ENCODE data around the gene CACNA2D3. TPM values are rescaled to one million over a fixed set of nuclear protein-coding genes. Genes with fewer than 3 reads are reported as not detected.

CACNA2D3 gene
- polyA plus RNA-seq, 3 donors, result 8.3 to 21.5 (median 10.4) TPM

DNA sequence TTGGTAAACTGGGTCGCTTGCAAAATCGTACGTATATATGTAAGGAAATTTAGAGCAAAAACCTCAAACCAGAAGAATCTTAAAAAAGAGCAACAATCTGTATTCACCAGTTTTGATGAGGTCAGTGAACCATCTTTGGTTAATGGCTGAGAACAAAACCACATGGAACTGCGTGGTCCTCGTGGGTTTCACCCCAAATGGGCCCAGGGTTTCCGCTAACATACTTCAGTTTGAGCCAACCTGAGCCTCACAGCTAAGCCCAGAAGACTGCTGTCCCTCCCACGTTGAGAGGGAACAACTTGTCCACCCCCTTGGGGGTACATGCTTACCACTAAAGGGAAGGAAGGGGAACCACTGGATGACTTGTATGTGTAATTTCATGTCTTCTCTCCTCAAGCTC lies 204.6 kb downstream of the CACNA2D3 start:
- Histone ChIP-seq H3K4me2 (replicated peaks; ENCODE audit: extremely low read depth, low read length, poor library complexity, severe bottlenecking) (no peak overlapping the region), H3K9me3 (replicated peaks in 1 of 2; ENCODE audit: control insufficient read depth in 1 of 2, insufficient read depth in 1 of 2, low read length in 2 of 2) (no peaks in the 10 kb centered on the region), H3K4me3 (replicated peaks in 1 of 3; ENCODE audit: low read depth in 2 of 3, low read length in 3 of 3) (no peak overlapping the region), H3K36me3 (replicated peaks in 1 of 2; ENCODE audit: control insufficient read depth in 1 of 2, insufficient read depth in 2 of 2, low read length in 2 of 2) (no peaks in the 10 kb centered on the region), H4K20me1 (ENCODE audit: insufficient read depth, low read length) (no peaks in the 10 kb centered on the region), H3K4me1 (ENCODE audit: control insufficient read depth in 1 of 2, insufficient read depth in 2 of 2, low read length in 2 of 2) (no peaks in the 10 kb centered on the region), H3K27me3 (ENCODE audit: control insufficient read depth in 2 of 2, insufficient read depth in 2 of 2, low read length in 2 of 2) (no peaks in the 10 kb centered on the region), H3K79me2 (ENCODE audit: insufficient read depth, low read length) (no peaks in the 10 kb centered on the region), H3K27ac (ENCODE audit: low read depth in 1 of 2, low read length in 2 of 2) (no peak overlapping the region), H3K9ac (ENCODE audit: insufficient read depth, low read length, poor library complexity, severe bottlenecking) (no peak overlapping the region), H2AFZ (ENCODE audit: insufficient read depth, low read depth, low read length, poor library complexity, severe bottlenecking) (no peak overlapping the region)
- no peak for DNase-seq
- peaks cover 4 to 6% (median 5%) of the 10 kb centered on the region in 3 donors for H3K27me3 Mint-ChIP-seq (ENCODE audit: low read depth in 3 of 3)
- intact Hi-C loops (cut with micrococcal nuclease), result no loop called here
- H3K27ac Mint-ChIP-seq, result no peak overlapping the region
- no peaks in the 10 kb centered on the region for H3K4me1 Mint-ChIP-seq
- H3K9me3 Mint-ChIP-seq, result peaks cover 0 to 3% (median 0%) of the 10 kb centered on the region in 7 donors
- H3K36me3 Mint-ChIP-seq, result no peaks in the 10 kb centered on the region
- 58% methylated on average over 2 of the region's 7 CpGs for WGBS (ENCODE audit: insufficient coverage)
- TF ChIP-seq CTCF (IDR thresholded peaks at IDR 0.05), result no peak
- no peak overlapping the region for H3K4me3 Mint-ChIP-seq

- WGBS (ENCODE audit: insufficient coverage), result no CpG with 5 or more reads among the region's 2 CpGs
These were observed 209.0 kb downstream of the CACNA2D3 start for GRCh38 chr3:54331341-54331740.

More at GRCh38 chr3:54331341-54331740, 209.0 kb downstream of the CACNA2D3 start:
- Mint-ChIP-seq H3K27ac (no peak overlapping the region), H3K9me3 (peaks cover 0 to 5% (median 0%) of the 10 kb centered on the region in 7 donors), H3K4me1 (no peaks in the 10 kb centered on the region), H3K36me3 (no peaks in the 10 kb centered on the region), H3K27me3 (ENCODE audit: low read depth in 3 of 3) (peaks cover 2 to 10% (median 3%) of the 10 kb centered on the region in 3 donors), H3K4me3 (no peak overlapping the region)
- Histone ChIP-seq H3K79me2 (ENCODE audit: insufficient read depth, low read length) (no peaks in the 10 kb centered on the region), H4K20me1 (ENCODE audit: insufficient read depth, low read length) (no peaks in the 10 kb centered on the region), H3K9ac (ENCODE audit: insufficient read depth, low read length, poor library complexity, severe bottlenecking) (no peak overlapping the region), H3K4me3 (replicated peaks in 1 of 3; ENCODE audit: low read depth in 2 of 3, low read length in 3 of 3) (no peak overlapping the region), H3K36me3 (replicated peaks in 1 of 2; ENCODE audit: control insufficient read depth in 1 of 2, insufficient read depth in 2 of 2, low read length in 2 of 2) (no peaks in the 10 kb centered on the region), H3K4me1 (ENCODE audit: control insufficient read depth in 1 of 2, insufficient read depth in 2 of 2, low read length in 2 of 2) (no peaks in the 10 kb centered on the region), H3K27me3 (ENCODE audit: control insufficient read depth in 2 of 2, insufficient read depth in 2 of 2, low read length in 2 of 2) (no peaks in the 10 kb centered on the region), H3K4me2 (replicated peaks; ENCODE audit: extremely low read depth, low read length, poor library complexity, severe bottlenecking) (no peak overlapping the region), H2AFZ (ENCODE audit: insufficient read depth, low read depth, low read length, poor library complexity, severe bottlenecking) (no peak overlapping the region), H3K9me3 (replicated peaks in 1 of 2; ENCODE audit: control insufficient read depth in 1 of 2, insufficient read depth in 1 of 2, low read length in 2 of 2) (no peaks in the 10 kb centered on the region), H3K27ac (ENCODE audit: low read depth in 1 of 2, low read length in 2 of 2) (no peak overlapping the region)
- TF ChIP-seq CTCF (IDR thresholded peaks at IDR 0.05), result no peak
- intact Hi-C loops (cut with micrococcal nuclease), result no loop called here
- no peak for DNase-seq

Measured in CD14-positive monocyte (primary cell).